Astrocyte (in vitro differentiated cells and primary cell): ENCODE data around the gene CKAP4. TPM values are rescaled to one million over a fixed set of nuclear protein-coding genes. Genes with fewer than 3 reads are reported as not detected.

Source experiments
- DNase-seq: peaks from one replicate; pipeline ENCODE4 v3.0.0-alpha.2; 2010; ENCODE audit warnings: low read depth
- FAIRE-seq: peaks from 2 replicates; lab custom pipeline; 2011; peaks lifted over from hg19 to GRCh38; lab: Jason Lieb, UNC
- H2AFZ ChIP-seq: 2 replicates; pipeline ENCODE4 v1.6.0; 2012; ENCODE audit warnings: low read depth, low read length, inconsistent platforms
- H3K27ac ChIP-seq: 2 replicates; pipeline ENCODE4 v1.5.1; 2011; ENCODE audit warnings: low read depth, low read length, inconsistent platforms
- H3K27me3 ChIP-seq: 2 replicates; pipeline ENCODE4 v1.6.0; 2011; ENCODE audit warnings: low read length, inconsistent platforms; ENCODE audit not compliant: insufficient read depth
- H3K36me3 ChIP-seq: 2 replicates; pipeline ENCODE4 v1.5.1; 2011; ENCODE audit warnings: low read length, inconsistent platforms; ENCODE audit not compliant: insufficient read depth
- H3K4me1 ChIP-seq: 2 replicates; pipeline ENCODE4 v1.5.1; 2011; ENCODE audit warnings: low read length, inconsistent platforms; ENCODE audit not compliant: insufficient read depth
- H3K4me2 ChIP-seq: 2 replicates; pipeline ENCODE4 v1.6.0; 2012; ENCODE audit warnings: low read length, inconsistent platforms
- H3K4me3 ChIP-seq: 2 replicates; pipeline ENCODE4 v1.5.1; 2011; ENCODE audit warnings: low read depth, mild to moderate bottlenecking, low read length, inconsistent platforms; ENCODE audit not compliant: insufficient read depth
- H3K79me2 ChIP-seq: 2 replicates; pipeline ENCODE4 v1.6.0; 2012; ENCODE audit warnings: mild to moderate bottlenecking, low read length, inconsistent platforms; ENCODE audit not compliant: insufficient read depth
- H3K9ac ChIP-seq: 2 replicates; pipeline ENCODE4 v1.6.0; 2012; ENCODE audit warnings: mild to moderate bottlenecking, low read length, inconsistent platforms
- H3K9me3 ChIP-seq: 2 replicates; pipeline ENCODE4 v1.5.1; 2012; ENCODE audit warnings: low read depth, mild to moderate bottlenecking, low read length, inconsistent platforms; ENCODE audit not compliant: insufficient read depth
- H4K20me1 ChIP-seq: 2 replicates; pipeline ENCODE4 v1.6.0; 2012; ENCODE audit warnings: low read length, inconsistent platforms; ENCODE audit not compliant: insufficient read depth
- H3K27ac Mint-ChIP-seq: one replicate; pipeline ENCODE4 v1.8.0; 2021; ENCODE audit warnings: mild to moderate bottlenecking, mixed read lengths; ENCODE audit not compliant: unreplicated experiment
- H3K27me3 Mint-ChIP-seq: one replicate; pipeline ENCODE4 v1.8.0; 2021; ENCODE audit warnings: low read depth, mixed read lengths; ENCODE audit not compliant: unreplicated experiment
- H3K36me3 Mint-ChIP-seq: one replicate; pipeline ENCODE4 v1.8.0; 2021; ENCODE audit warnings: low read depth, mixed read lengths; ENCODE audit not compliant: unreplicated experiment
- H3K4me1 Mint-ChIP-seq: one replicate; pipeline ENCODE4 v1.8.0; 2021; ENCODE audit warnings: low read depth, mixed read lengths; ENCODE audit not compliant: unreplicated experiment
- H3K4me3 Mint-ChIP-seq: one replicate; pipeline ENCODE4 v1.8.0; 2021; ENCODE audit warnings: mild to moderate bottlenecking, moderate library complexity, mixed read lengths; ENCODE audit not compliant: unreplicated experiment
- H3K9me3 Mint-ChIP-seq: one replicate; pipeline ENCODE4 v1.8.0; 2021; ENCODE audit warnings: mild to moderate bottlenecking, mixed read lengths; ENCODE audit not compliant: unreplicated experiment
- CTCF ChIP-seq: IDR thresholded peaks from 2 replicates; pipeline ENCODE4 v1.5.1; 2011; ENCODE audit warnings: low read depth, mild to moderate bottlenecking, inconsistent platforms, low read length, moderate library complexity; ENCODE audit not compliant: insufficient read depth
- EZH2 ChIP-seq: IDR thresholded peaks from 2 replicates; pipeline ENCODE4 v1.6.1; 2012; ENCODE audit warnings: mild to moderate bottlenecking, low read length, inconsistent platforms; ENCODE audit not compliant: insufficient read depth
- total RNA-seq: library from RNA; stranded (reverse); gene quantifications from 2 replicates; pipeline ENCODE4 v1.2.1, GENCODE V29; 2021

Gene CKAP4
- total RNA-seq, 1 donor from 2014 or later, result 324 TPM

GRCh38 chr12:106197906-106198623 is 49.8 kb downstream of the CKAP4 start:
- peaks cover 9% of the 10 kb centered on the region for H3K4me1 Mint-ChIP-seq
- TF ChIP-seq EZH2 (no peak), CTCF (no peak)
- no peak overlapping the region for H3K27ac Mint-ChIP-seq
- DNase-seq (no peak), FAIRE-seq (peak; percentile 13)
- Histone ChIP-seq H3K79me2 (no peaks in the 10 kb centered on the region), H4K20me1 (no peaks in the 10 kb centered on the region), H3K4me2 (no peak overlapping the region), H3K9me3 (no peaks in the 10 kb centered on the region), H3K4me1 (no peaks in the 10 kb centered on the region), H3K9ac (no peak overlapping the region), H3K4me3 (no peak overlapping the region), H2AFZ (no peak overlapping the region), H3K27me3 (peaks cover 6% of the 10 kb centered on the region), H3K36me3 (no peaks in the 10 kb centered on the region), H3K27ac (no peak overlapping the region)
- peaks cover 9% of the 10 kb centered on the region for H3K27me3 Mint-ChIP-seq
- H3K9me3 Mint-ChIP-seq, result no peaks in the 10 kb centered on the region
- H3K4me3 Mint-ChIP-seq, result no peak overlapping the region
- H3K36me3 Mint-ChIP-seq, result no peaks in the 10 kb centered on the region

- Histone ChIP-seq H3K4me2 (no peak overlapping the region), H3K4me3 (no peak overlapping the region), H3K27ac (no peak overlapping the region), H3K27me3 (peaks cover 10% of the 10 kb centered on the region), H3K9ac (no peak overlapping the region), H3K79me2 (no peaks in the 10 kb centered on the region), H3K4me1 (no peaks in the 10 kb centered on the region), H3K36me3 (no peaks in the 10 kb centered on the region), H4K20me1 (no peaks in the 10 kb centered on the region), H2AFZ (no peak overlapping the region), H3K9me3 (no peaks in the 10 kb centered on the region)
- Mint-ChIP-seq H3K36me3 (no peaks in the 10 kb centered on the region), H3K9me3 (peaks cover 3% of the 10 kb centered on the region), H3K4me1 (peaks cover 9% of the 10 kb centered on the region), H3K4me3 (no peak overlapping the region), H3K27me3 (peaks cover 14% of the 10 kb centered on the region), H3K27ac (no peak overlapping the region)
- FAIRE-seq, result peak; percentile 23
- DNase-seq, result peak; percentile 66
- no peak for TF ChIP-seq CTCF
- no peak for TF ChIP-seq EZH2
Measured at GRCh38 chr12:106195621-106196027, 52.2 kb downstream of the CKAP4 start.

- Histone ChIP-seq H3K27ac (no peak overlapping the region), H3K4me3 (no peak overlapping the region), H3K9me3 (no peaks in the 10 kb centered on the region), H2AFZ (no peak overlapping the region), H4K20me1 (no peaks in the 10 kb centered on the region), H3K4me1 (no peaks in the 10 kb centered on the region), H3K4me2 (no peak overlapping the region), H3K36me3 (no peaks in the 10 kb centered on the region), H3K27me3 (peaks cover 11% of the 10 kb centered on the region), H3K9ac (no peak overlapping the region), H3K79me2 (no peaks in the 10 kb centered on the region)
- DNase-seq (no peak), FAIRE-seq (no peak)
- peaks cover 14% of the 10 kb centered on the region for H3K27me3 Mint-ChIP-seq
- H3K27ac Mint-ChIP-seq, result no peak overlapping the region
- no peaks in the 10 kb centered on the region for H3K36me3 Mint-ChIP-seq
- no peak overlapping the region for H3K4me3 Mint-ChIP-seq
- peaks cover 3% of the 10 kb centered on the region for H3K9me3 Mint-ChIP-seq
- H3K4me1 Mint-ChIP-seq, result peaks cover 9% of the 10 kb centered on the region
- TF ChIP-seq EZH2 (no peak), CTCF (no peak)
Measured at GRCh38 chr12:106194351-106194750, 53.5 kb downstream of the CKAP4 start.
